GM21360 (cell line): ENCODE results near the gene KCP.

Experiments
- ATAC-seq: cut with Tn5 transposase; IDR thresholded peaks from one replicate; pipeline ENCODE4 v1.9.1; 2021; ENCODE audit warnings: mild to moderate bottlenecking, moderate library complexity; ENCODE audit not compliant: unreplicated experiment

Gene KCP

GRCh38 chr7:128831178-128831993 lies 79.1 kb downstream of the KCP start:
- no peak for ATAC-seq

- no peak for ATAC-seq
Observed at GRCh38 chr7:128830231-128831177, 80.0 kb downstream of the KCP start, which contains the start of gene FLNC. FLNC (plus strand) TSS chr7:128830406; CDS start chr7:128830638, 232 bp downstream.

GRCh38 chr7:128829391-128830166 lies 80.9 kb downstream of the KCP start:
- no peak for ATAC-seq

- no peak for ATAC-seq
Observed at GRCh38 chr7:128827971-128828711, 82.4 kb downstream of the KCP start.

GRCh38 chr7:128827248-128827958 lies 83.1 kb downstream of the KCP start:
- ATAC-seq, result no peak

GRCh38 chr7:128826916-128827247 lies 83.6 kb downstream of the KCP start:
- no peak for ATAC-seq
